Peyer's patch (tissue), 4 donors: ENCODE data around the gene PTPRN.
"Not testable (repeated sequence)": the region's sequence is repeated elsewhere in the genome, so short reads cannot be mapped to it uniquely, and the experiment has no call there.

Experiments used
- POLR2A ChIP-seq, 2 donors: fragments of 450-650 bp; IDR thresholded peaks; one replicate each; pipeline ENCODE4 v1.5.1; 2017; ENCODE audit warnings: antibody characterized with exemption in 2 of 2, mild to moderate bottlenecking in 2 of 2, moderate library complexity in 2 of 2
- TF ChIP-seq, protein P1 (sequence below), 6 experiments: fragments of 450-650 bp in 4 of 6; fragments of 200-600 bp in 2 of 6; sonication (generic) in 1 of 6; IDR thresholded peaks; one replicate each; pipeline ENCODE4 v1.5.1; 2017 to 2019; ENCODE audit warnings: antibody characterized with exemption in 6 of 6, mild to moderate bottlenecking in 3 of 6, moderate library complexity in 1 of 6

DNA sequence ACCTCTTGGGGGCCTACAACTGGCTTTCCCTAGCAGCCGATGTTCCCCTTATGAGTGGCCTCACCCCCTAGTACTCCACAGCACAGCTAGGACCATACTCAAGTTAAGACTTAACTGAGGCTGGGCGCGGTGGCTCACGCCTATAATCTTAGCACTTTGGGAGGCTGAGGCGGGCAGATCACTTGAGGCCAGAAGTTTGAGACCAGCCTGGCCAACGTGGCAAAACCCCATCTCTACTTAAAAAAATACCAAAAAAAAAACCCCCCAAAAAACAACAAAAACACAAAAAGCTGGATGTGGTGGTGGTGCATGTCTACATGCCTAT is 22.1 kb downstream of the PTPRN start:
- TF ChIP-seq, protein P1, sequence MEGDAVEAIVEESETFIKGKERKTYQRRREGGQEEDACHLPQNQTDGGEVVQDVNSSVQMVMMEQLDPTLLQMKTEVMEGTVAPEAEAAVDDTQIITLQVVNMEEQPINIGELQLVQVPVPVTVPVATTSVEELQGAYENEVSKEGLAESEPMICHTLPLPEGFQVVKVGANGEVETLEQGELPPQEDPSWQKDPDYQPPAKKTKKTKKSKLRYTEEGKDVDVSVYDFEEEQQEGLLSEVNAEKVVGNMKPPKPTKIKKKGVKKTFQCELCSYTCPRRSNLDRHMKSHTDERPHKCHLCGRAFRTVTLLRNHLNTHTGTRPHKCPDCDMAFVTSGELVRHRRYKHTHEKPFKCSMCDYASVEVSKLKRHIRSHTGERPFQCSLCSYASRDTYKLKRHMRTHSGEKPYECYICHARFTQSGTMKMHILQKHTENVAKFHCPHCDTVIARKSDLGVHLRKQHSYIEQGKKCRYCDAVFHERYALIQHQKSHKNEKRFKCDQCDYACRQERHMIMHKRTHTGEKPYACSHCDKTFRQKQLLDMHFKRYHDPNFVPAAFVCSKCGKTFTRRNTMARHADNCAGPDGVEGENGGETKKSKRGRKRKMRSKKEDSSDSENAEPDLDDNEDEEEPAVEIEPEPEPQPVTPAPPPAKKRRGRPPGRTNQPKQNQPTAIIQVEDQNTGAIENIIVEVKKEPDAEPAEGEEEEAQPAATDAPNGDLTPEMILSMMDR (IDR thresholded peaks at IDR 0.05) = not testable (repeated sequence)
- not testable (repeated sequence) for TF ChIP-seq POLR2A (IDR thresholded peaks at IDR 0.05)
